Renal pelvis (tissue), 4 donors: ENCODE data around the gene CXorf58. TPM values are rescaled to one million over a fixed set of nuclear protein-coding genes. Genes with fewer than 3 reads are reported as not detected.
"Not testable (repeated sequence)": the region's sequence is repeated elsewhere in the genome, so short reads cannot be mapped to it uniquely, and the experiment has no call there.

Source experiments
- DNase-seq: peaks from one replicate; pipeline ENCODE4 v3.0.0-alpha.2; 2013
- polyA plus RNA-seq, 3 donors: library from polyadenylated mRNA; unstranded; fragments of 120-200 nt; gene quantifications; one replicate each; pipeline ENCODE4 v1.2.1, GENCODE V29; 2013; ENCODE audit not compliant: insufficient read length in 3 of 3

The CXorf58 gene
- polyA plus RNA-seq, 3 donors: 0.21 to 0.34 (median 0.21) TPM

DNA sequence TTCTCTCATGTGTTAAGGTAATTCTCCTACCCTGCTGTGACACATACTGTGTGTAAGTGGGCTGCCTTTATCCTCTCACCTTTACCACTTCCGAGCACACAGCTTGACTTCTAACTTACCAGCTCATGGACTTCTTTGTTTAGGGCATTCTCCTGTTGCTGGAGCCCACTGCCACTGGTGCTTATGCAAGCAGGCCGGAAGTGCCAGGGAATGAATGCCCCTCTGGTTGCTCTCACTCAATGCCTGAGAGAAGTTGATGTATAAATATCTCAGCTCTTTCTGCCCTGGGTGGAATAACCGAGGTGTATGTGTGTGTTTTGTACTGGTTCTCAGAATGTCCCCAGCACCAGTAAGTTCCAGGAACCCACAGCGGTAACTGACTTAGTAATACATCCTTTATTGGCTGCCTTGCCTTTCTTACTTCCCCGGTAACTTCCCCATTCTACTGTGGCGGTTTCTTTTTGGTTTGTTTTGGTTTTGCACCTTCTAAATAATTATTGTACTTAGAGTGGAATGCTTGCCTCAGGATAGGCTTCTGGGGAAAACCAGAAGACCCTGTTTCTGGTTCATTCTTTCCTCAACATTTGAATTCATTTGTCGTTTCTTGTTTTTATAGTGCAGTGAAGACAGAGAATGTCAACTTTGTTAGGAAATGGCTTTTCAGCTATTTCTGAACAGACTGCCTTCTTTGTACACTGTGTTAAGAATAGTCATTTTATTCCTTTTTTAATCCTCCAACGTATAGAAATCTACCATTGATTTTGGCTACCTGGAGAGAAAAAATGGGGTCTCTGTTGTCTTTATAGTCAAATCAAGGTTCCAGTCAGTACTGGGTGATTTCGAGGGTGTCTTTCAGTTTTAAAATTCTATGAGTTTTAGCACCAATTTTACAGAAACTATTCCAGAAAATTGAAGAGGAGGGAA is 45.4 kb downstream of the CXorf58 start:
- no peak for DNase-seq

DNA sequence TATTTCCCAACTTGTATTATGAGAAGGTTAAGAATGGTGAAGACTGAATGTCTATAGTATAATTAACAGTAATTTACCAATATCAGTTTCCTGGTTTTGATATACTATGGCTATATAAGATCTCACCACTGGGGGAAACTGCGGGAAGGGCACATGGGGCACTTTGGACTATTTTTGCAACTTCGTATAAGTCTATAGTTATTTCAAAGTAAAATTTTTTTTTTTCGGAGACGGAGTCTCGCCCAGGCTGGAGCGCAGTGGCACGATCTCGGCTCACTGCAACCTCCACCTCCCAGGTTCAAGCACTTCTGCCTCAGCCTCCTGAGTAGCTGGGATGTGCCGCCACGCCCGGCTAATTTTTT is 46.1 kb downstream of the CXorf58 start:
- DNase-seq: no peak

- no peak for DNase-seq
Observed at GRCh38 chrX:23954396-23954795, 46.6 kb downstream of the CXorf58 start.

DNA sequence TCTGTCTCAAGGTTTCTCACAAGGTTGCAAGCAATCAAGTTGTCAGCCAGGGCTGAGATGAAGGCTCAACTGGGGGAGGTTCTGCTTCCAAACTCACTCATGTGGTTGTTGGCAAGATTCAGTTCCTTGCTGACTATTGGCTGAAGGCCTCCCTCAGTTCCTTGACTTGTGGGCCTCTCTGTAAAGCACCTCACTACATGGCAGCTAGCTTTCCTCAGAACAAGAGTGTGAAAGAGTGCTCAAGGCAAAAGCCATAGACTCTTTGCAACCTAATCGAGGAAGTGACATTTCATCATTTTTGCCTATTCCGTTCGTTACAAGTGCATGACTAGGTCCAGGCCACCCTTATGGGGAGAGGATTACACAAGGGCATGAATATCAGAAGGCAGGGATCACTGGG is 52.0 kb downstream of the CXorf58 start:
- no peak for DNase-seq

- no peak for DNase-seq
Observed at GRCh38 chrX:23964191-23964590, 56.4 kb downstream of the CXorf58 start.

DNA sequence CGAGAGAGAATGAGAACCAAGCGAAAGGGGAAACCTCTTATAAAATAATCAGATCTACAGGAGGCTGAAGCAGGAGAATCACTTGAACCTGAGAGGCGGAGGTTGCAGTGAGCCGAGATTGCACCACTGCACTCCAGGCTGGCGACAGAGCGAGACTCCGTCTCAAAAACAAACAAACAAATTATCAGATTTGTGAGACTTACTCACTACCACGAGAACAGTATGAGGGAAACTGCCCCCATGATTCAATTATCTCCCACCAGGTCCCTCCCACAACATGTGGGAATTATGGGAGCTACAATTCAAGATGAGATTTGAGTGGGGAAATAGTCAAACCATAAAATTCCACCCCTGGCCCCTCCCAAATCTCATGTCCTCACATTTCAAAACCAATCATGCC is 57.8 kb downstream of the CXorf58 start:
- not testable (repeated sequence) for DNase-seq

- DNase-seq: no peak
Observed at GRCh38 chrX:23978491-23978890, 70.7 kb downstream of the CXorf58 start.

DNA sequence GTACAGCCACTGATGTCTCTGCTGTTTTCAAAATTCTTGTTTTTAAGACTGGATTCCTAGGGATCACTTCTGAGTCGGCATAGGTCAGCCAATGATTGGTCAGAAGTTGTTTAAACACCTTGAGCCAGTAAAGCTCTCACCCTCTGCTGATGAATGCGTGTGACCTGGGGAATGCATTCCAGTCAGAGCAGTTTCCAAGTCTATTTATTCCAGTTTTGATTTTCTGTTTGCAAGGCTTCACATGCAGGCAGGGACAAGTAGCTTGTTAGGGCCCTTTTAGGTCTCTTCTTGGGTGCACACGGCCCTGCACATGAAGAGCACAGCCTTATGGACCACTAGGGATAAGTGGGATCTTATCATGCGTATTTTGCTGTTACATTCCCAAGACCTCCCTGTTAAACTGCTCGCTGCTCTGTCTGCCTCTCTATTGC is 72.2 kb downstream of the CXorf58 start:
- DNase-seq: peak; percentile 10

DNA sequence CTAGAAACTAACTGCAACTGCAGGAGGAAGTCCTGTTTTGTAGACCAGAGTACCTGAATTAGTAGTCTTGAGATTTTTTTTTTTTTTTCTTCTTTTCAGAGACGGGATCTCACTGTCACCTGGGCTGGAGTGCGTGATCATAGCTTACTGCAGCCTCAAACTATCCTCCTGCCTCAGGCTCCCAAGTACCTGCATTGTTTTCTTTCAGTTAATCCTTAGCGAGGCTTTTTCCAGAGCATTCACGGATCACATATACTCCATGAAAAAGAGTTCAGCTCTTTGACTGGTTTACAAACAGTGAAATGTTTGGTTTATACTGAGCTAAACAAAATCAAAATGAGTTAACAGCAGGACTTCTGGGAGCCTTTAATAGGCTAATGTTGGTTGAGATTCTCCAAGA is 73.4 kb downstream of the CXorf58 start:
- no peak for DNase-seq

- DNase-seq: no peak
Observed at GRCh38 chrX:23981711-23982110, 73.9 kb downstream of the CXorf58 start.

GRCh38 chrX:23982891-23983290 is 75.1 kb downstream of the CXorf58 start:
- DNase-seq: no peak

Other genes with a start within 250 kb of the CXorf58 start
- 100 to 1,000 TPM in 2 of 3 donors, 10 to 100 TPM in 1; 98.9 to 110 (median 100) TPM for gene PRDX4, start 240.5 kb upstream of the CXorf58 start, polyA plus RNA-seq
- gene ACOT9, start 164.7 kb upstream of the CXorf58 start, polyA plus RNA-seq: 10 to 100 TPM; 27.8 to 39.6 (median 38.3) TPM
- 100 to 1,000 TPM; 205 to 274 (median 210) TPM for gene SAT1, start 124.8 kb upstream of the CXorf58 start, polyA plus RNA-seq
- gene APOO, start 68 bp upstream of the CXorf58 start, polyA plus RNA-seq: 10 to 100 TPM; 32.7 to 36.8 (median 34.7) TPM
- 10 to 100 TPM; 12.3 to 14.2 (median 14.0) TPM for gene KLHL15, start 119.2 kb downstream of the CXorf58 start, polyA plus RNA-seq
- 100 to 1,000 TPM; 150 to 231 (median 185) TPM for gene EIF2S3, start 146.9 kb downstream of the CXorf58 start, polyA plus RNA-seq
- 10 to 100 TPM; 25.5 to 48.7 (median 29.9) TPM for gene ZFX, start 241.7 kb downstream of the CXorf58 start, polyA plus RNA-seq